ENCODE data around the gene LRP8. TPM values are rescaled to one million over a fixed set of nuclear protein-coding genes. Genes with fewer than 3 reads are reported as not detected.

Gene LRP8
- total and polyA plus RNA-seq, 2 donors (not counting 1 experiment from before 2014, with no cell fraction given), result 7.8 to 9.4 TPM

DNA sequence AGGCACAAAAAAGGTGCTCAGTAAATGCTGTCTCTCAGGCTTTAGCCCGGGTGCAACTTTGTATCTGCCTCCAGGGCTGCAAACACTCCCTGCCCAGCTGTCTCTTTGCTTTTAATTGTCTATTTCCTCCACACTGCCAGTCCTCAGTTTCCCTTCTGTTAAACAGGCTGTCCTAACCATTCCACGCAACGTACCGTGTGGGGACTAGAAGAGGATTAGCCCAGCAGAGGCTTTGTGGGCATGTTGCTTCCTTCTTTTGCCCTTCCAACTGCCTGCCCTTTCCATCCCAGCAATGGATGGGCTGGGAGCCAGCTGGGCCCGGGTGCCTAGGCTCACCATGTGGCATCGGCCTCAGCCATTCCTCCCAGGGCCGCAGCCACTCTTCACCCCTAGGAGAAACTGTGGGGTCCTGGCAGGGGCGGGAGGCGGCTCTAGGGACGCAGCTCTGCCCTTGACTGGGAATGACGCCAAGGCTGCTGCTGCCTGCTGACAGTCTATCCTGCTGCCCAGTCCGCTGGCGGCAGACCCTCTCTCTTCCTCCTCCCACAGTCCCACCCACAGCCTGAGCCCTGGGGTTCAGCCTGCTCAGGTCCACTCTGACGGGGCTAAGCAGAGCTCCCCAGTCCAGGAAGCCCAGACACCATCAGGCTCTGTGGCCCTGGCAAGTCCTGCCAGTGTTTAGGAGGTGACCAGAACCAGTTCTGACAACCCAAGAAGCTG is 40.6 kb upstream of the LRP8 start:
- H4K20me1 ChIP-seq (ENCODE audit: control insufficient read depth, insufficient read depth, low read length, poor library complexity, severe bottlenecking), result peaks cover 2% of the 10 kb centered on the region
- peak overlapping the region in 1 of 2 donors; percentile 85 for H3K27ac ChIP-seq (ENCODE audit: low read length in 2 of 2)
- no peaks in the 10 kb centered on the region for H3K36me3 ChIP-seq (replicated peaks in 1 of 2; ENCODE audit: control extremely low read depth in 1 of 2, control insufficient read depth in 1 of 2, extremely low read depth in 1 of 2, insufficient read depth in 2 of 2, low read length in 1 of 2)
- peak overlapping the region in 3 of 5 experiments; percentile 59 to 75 (median 64) for H3K4me3 ChIP-seq (ENCODE audit: control extremely low read depth in 1 of 5, extremely low read depth in 1 of 5, insufficient read depth in 1 of 5, low read depth in 2 of 5, low read length in 4 of 5)
- CTCF ChIA-PET, result interaction anchor here (1.2 to 3.7 kb wide), 5 partner anchors 25 to 186 kb away, joined by 3 to 17 read pairs (median 12); partner anchors contain the start of gene LRP8
- H2AFZ ChIP-seq (ENCODE audit: insufficient read depth, low read depth, low read length, poor library complexity, severe bottlenecking), result peak overlapping the region; percentile 81
- H3K4me1 ChIP-seq (ENCODE audit: control insufficient read depth in 2 of 2, insufficient read depth in 2 of 2, low read length in 2 of 2), result peaks cover 30 to 43% of the 10 kb centered on the region in 2 donors
- H3K27me3 ChIP-seq (replicated peaks in 1 of 4; ENCODE audit: control extremely low read depth in 1 of 4, control insufficient read depth in 3 of 4, insufficient read depth in 4 of 4, low read length in 3 of 4), result no peaks in the 10 kb centered on the region
- Mint-ChIP-seq H3K4me1 (peaks cover 43% of the 10 kb centered on the region), H3K27ac (peak overlapping the region; percentile 97), H3K27me3 (no peaks in the 10 kb centered on the region), H3K9me3 (ENCODE audit: insufficient read depth) (no peaks in the 10 kb centered on the region), H3K4me3 (peak overlapping the region; percentile 98)
- no peaks in the 10 kb centered on the region for H3K9me3 ChIP-seq (ENCODE audit: control extremely low read depth in 1 of 3, control insufficient read depth in 2 of 3, insufficient read depth in 1 of 3, low read length in 2 of 3)
- H3K4me2 ChIP-seq (replicated peaks; ENCODE audit: low read depth, low read length, poor library complexity, severe bottlenecking), result peak overlapping the region; percentile 78
- peak overlapping the region; percentile 76 for H3K9ac ChIP-seq (ENCODE audit: low read length)
- H3K79me2 ChIP-seq (ENCODE audit: control insufficient read depth, insufficient read depth, low read length), result peaks cover 33% of the 10 kb centered on the region
- intact Hi-C loops (cut with micrococcal nuclease), result loop anchor here (1.0 kb wide), 1 partner anchor 42 kb away; no protein-coding TSS in a partner anchor
- POLR2A ChIA-PET, result interaction anchor here (0.8 to 2.8 kb wide), 2 partner anchors 42 to 44 kb away, joined by 3 to 17 read pairs; no protein-coding TSS in a partner anchor
- TF ChIP-seq EZH2 (IDR thresholded peaks at IDR 0.05; ENCODE audit: borderline replicate concordance, insufficient read depth, low read depth, low read length, poor library complexity, severe bottlenecking), result no peak
- TF ChIP-seq, protein P1, sequence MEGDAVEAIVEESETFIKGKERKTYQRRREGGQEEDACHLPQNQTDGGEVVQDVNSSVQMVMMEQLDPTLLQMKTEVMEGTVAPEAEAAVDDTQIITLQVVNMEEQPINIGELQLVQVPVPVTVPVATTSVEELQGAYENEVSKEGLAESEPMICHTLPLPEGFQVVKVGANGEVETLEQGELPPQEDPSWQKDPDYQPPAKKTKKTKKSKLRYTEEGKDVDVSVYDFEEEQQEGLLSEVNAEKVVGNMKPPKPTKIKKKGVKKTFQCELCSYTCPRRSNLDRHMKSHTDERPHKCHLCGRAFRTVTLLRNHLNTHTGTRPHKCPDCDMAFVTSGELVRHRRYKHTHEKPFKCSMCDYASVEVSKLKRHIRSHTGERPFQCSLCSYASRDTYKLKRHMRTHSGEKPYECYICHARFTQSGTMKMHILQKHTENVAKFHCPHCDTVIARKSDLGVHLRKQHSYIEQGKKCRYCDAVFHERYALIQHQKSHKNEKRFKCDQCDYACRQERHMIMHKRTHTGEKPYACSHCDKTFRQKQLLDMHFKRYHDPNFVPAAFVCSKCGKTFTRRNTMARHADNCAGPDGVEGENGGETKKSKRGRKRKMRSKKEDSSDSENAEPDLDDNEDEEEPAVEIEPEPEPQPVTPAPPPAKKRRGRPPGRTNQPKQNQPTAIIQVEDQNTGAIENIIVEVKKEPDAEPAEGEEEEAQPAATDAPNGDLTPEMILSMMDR (IDR thresholded peaks at IDR 0.05), result no peak
- DNase-seq (no peak), ATAC-seq (ENCODE audit: low read depth) (no peak)
- 63% methylated on average over 14 of the region's 14 CpGs for WGBS (ENCODE audit: insufficient coverage)

All from B cell (primary cell).